Fibroblast of skin of scalp (primary cell): ENCODE data around the gene DGUOK.

Experiments
- DNase-seq: peaks from one replicate; pipeline ENCODE4 v3.0.0-alpha.2; 2013

Gene DGUOK

DNA sequence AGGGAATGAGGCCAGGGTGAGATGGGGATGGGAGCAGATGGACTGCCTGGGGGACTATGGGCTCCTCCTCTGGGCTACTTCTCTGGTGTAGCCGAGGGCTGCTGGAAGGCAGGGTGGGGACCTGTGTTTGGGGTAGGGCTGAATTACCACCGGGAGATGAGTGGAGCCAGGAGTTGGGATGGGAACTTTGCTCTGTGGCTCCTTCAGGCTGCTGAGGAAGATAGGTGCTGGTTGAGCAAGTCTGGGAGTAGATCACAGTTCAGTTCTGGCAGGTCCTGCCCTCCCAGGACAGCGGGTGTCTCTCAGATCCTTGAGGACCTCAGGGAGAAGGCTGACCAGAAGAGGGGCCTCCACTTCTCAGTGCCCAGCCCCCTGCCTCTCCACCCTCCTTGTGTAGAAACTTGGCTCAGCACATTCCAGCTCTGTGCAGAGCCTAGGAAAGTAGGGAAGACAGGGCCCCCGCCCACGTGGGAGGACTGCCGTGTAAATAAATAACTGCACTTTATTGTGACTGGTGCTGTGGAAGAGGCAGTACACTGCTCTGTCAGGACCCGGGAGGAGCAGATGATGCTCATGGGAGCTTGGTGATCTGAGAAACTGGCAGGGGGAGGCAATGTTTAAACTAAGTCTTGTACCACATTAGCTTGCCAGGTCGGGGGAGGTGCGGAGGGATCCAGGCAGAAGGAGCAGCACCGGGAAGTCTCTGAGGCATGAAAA, 73.4 kb downstream of the DGUOK start:
- DNase-seq, result no peak

DNA sequence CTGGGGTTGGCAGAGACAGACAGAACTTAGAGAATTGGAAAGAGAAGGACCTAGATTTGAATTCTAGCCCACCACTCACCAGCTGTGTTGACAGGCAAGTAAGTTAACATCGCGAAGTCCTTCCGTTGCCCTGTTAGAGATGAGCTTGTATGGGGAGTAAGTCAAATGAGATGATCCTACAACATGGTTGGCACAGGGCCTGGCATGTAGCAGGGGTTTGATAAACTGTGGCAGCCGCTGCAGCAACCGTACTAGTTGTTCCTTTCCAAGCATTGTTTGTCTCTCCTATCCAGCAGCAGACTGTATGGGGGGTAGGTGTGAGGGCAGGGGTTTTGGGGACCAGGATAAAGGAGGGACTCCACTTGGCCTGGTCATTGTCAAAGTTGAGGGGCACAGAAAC, 74.0 kb downstream of the DGUOK start:
- DNase-seq, result no peak

DNA sequence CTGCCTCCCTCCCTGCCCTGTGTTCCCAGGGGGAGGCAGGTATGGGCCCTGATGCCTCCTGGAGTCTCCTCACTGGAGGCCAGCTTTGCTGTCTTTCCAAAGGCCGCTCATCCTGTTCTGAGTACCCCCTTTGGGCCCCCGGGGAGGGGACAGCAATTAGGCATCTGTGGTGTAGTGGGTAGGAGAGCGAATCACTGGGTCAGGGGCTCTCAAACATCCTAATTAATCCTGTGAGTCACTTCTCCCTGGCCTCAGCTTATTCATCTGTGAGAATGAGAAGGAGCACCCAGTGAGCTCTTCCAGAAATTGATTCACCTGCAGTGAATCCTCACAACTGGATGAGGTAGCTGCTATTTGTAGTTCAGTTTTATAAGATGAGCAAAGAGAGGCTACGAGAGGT, 74.4 kb downstream of the DGUOK start:
- no peak for DNase-seq

DNA sequence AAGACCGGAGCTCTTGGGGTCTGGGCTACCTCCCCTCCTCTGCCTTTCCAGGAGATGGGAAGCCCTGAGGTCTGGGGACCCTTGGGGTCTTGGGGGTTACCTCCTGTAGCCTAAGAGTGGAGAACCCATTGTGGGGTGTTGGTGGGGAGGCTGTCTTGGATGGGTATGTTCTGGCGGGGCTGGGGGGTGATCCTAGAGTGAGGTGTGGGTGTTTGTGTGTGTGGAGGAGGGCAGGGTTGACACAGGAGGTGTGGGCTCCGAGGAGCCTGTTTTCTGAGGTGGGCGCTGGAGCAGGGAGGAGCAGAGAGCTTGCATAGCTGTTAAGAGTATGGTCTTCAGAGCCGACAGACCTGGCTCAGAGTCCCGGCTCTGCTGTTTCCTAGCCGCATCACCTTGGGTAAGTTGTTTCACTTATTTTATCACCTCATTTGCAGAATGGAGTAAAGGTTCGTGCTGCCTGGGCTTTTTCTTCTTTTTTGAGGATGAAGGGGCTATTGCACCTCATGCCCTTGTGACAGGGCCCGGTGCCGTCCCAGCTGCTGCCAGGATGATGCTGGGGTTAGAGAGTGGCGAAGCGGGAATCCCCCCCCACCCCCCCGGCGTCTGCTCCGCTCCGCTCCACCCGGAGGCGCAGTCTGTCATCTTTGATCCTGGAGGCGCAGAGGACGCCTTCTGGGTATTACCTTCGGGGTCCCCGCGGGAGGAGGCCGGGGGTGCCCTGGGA, 75.3 kb downstream of the DGUOK start:
- no peak for DNase-seq

DNA sequence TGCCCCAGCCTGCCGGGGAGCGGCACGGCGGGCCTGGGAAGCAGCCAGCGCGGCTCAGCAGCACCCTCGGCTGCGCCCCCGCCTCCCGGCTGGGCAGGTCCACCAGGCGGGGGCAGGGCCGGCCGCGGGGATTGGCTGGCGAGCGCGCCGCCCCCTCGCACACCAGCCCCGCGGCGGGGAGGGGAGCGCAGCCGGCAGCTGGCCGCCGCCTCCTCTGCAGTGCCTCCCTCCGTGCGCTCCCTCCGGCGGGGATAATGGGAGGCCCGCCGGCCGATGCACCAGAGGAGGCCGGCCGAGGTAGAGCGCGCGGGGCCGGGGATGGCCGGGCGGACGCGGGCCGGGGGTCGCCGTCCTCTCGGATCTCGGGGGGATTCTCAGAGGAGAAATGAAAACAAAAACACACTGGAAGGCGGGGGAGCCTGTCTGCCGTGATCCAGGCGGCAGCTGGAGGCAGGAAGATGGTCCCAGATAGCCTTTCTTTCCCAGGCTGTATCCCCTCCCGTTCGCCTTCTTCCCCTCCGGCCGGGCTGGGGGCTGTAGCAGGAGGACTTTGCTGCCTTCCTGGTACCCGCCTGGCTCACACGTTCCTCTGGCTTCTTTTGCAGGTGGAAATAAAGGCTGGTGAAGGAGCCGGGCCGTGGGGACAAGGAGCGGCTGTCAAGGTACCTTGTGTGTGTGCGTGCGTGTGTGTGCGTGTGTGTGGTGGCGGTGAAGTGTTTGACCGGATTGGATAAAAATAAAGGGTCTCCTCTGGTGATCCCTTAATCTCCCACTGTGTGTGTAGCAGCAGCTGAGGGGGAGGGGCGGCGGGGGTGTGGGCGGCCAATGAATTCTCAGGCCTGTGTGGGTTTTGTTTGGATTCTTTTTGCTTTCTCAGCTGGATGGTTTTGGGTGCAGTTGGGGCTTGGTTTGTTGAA, 76.1 kb downstream of the DGUOK start:
- peak; percentile 88 for DNase-seq

- DNase-seq, result peak; percentile 92
Measured at GRCh38 chr2:74003494-74004211, 77.0 kb downstream of the DGUOK start.

- DNase-seq, result no peak
Measured at GRCh38 chr2:74004212-74005182, 77.8 kb downstream of the DGUOK start.

DNA sequence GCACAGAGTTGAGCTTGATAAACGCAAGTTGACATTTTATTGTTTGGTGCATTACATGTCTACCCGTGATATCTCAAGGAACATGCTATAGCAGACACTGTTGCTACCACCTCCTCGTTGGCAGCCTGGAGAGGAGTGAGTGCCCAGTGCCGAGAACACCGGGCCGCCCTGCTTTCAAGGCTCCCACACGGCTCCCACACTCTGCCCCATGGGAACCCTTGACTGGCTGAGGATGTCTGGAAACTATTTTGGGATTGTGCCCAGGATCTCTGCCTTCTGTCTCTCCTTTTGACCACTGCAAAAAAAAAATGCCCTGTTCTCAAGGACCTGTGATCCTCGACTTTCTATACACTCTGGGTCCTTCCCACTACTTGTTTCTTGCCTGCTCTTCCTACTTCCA, 79.1 kb downstream of the DGUOK start:
- peak; percentile 47 for DNase-seq

DNA sequence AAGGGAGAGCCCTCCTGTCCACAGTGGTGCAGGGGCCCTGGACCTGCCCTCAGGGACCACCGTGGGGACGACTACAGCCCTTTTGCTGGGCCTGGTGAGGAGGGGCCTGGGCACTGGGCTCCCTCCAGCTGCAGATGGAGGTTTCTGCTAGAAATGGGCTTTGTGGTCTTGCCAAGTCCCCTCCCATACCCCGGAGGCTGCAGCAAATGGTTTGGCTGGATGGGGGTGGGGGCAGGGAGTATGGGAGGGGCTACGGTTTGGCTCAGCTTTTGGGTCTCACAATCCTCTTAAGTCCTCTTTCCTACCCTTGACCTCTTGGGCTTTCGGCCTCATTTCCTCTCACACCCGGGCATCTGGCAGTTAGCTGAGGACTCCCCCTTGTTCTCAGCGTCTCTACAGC, 79.8 kb downstream of the DGUOK start:
- DNase-seq, result no peak

- peak; percentile 60 for DNase-seq
Measured at GRCh38 chr2:74007121-74007520, 80.4 kb downstream of the DGUOK start.

- no peak for DNase-seq
Measured at GRCh38 chr2:74007711-74008110, 81.0 kb downstream of the DGUOK start.
